22Rv1 (cell line): Measurements from ENCODE around the gene PARD3.

Source experiments
- ZFX ChIP-seq: fragments of 450-650 bp; IDR thresholded peaks from 2 replicates; pipeline ENCODE4 v1.6.1; 2017; ENCODE audit warnings: antibody characterized with exemption, borderline replicate concordance
- TF ChIP-seq, protein P1 (sequence below): fragments of 450-650 bp; IDR thresholded peaks from 2 replicates; pipeline ENCODE4 v1.5.1; 2017; ENCODE audit warnings: mild to moderate bottlenecking

DNA sequence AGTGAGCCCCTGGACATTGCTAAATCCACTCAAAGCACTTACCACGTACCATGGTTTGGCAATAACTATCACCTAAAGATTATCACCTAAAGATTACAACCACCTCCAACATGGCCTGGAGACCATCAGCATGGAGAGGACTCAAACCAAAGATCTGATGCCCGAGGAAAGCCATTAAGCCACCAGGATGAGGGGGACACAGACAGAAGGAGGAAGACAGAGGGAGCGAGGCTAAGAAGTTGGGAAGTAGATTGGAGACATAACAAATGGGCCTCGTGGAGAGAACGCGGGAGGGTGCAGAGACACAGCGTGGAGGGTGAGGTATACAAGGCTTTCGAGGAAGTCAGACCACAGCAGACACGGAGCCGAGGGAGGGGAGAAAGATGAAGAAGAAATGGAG is 700.2 kb downstream of the PARD3 start:
- TF ChIP-seq, protein P1, sequence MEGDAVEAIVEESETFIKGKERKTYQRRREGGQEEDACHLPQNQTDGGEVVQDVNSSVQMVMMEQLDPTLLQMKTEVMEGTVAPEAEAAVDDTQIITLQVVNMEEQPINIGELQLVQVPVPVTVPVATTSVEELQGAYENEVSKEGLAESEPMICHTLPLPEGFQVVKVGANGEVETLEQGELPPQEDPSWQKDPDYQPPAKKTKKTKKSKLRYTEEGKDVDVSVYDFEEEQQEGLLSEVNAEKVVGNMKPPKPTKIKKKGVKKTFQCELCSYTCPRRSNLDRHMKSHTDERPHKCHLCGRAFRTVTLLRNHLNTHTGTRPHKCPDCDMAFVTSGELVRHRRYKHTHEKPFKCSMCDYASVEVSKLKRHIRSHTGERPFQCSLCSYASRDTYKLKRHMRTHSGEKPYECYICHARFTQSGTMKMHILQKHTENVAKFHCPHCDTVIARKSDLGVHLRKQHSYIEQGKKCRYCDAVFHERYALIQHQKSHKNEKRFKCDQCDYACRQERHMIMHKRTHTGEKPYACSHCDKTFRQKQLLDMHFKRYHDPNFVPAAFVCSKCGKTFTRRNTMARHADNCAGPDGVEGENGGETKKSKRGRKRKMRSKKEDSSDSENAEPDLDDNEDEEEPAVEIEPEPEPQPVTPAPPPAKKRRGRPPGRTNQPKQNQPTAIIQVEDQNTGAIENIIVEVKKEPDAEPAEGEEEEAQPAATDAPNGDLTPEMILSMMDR = no peak
- no peak for TF ChIP-seq ZFX
